ENCODE results near the gene DPEP3. TPM values are rescaled to one million over a fixed set of nuclear protein-coding genes. Genes with fewer than 3 reads are reported as not detected.
A peak's percentile ranks its signal among the peaks of the same experiment; 100 is the strongest.

The DPEP3 gene
- total RNA-seq, 2 experiments from 2014 or later, result 0.54 to 0.64 TPM

DNA sequence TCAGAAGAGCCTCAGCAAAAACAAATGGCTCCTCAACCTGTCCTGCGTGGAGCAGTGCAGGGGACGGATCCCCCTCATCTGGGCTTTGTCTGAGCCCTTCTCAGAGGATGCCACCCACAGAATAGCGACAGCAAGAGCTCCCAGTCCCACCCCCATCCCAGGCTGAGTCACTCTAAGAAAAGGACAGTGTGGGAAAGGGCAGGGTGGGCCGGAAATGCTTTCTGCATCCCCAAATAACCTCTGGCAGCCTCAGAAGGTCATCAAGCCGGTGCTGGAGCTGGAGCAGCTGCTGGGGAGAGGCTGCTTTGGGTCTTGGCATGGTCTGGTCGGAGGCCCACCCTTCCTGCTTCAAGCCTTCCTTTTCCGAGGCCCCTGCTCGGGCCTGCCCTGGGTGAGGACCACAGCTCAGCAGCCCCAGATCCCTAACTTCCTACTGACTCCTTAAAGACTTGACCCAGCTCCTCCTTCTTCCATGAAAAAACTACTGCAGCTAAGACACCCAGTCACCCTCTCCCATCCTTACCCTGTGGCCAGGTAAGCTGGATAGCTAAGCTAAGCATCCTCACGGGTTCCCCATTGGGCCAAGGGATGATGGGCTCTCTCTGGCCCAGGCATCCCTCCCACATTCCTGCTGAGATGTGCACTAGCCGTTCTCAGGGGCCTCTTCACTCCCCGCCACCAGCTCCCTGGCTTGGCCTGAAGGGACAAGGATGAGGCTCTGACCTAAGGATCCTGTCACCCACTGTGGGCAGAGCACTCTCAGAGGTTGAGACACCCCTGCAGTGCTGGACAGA lies 20.6 kb downstream of the DPEP3 start:
- Mint-ChIP-seq H3K27ac (peak overlapping the region; percentile 45), H3K36me3 (peaks cover 12% of the 10 kb centered on the region), H3K4me3 (no peak overlapping the region), H3K9me3 (no peaks in the 10 kb centered on the region), H3K4me1 (no peaks in the 10 kb centered on the region), H3K27me3 (no peaks in the 10 kb centered on the region)
- ATAC-seq (ENCODE audit: low read depth), result no peak
- no peak for DNase-seq
- POLR2A ChIA-PET, result interaction anchor here (0.5 to 1.4 kb wide), 4 partner anchors 8 to 44 kb away, joined by 3 to 4 read pairs (median 3); no protein-coding TSS in a partner anchor

DNA sequence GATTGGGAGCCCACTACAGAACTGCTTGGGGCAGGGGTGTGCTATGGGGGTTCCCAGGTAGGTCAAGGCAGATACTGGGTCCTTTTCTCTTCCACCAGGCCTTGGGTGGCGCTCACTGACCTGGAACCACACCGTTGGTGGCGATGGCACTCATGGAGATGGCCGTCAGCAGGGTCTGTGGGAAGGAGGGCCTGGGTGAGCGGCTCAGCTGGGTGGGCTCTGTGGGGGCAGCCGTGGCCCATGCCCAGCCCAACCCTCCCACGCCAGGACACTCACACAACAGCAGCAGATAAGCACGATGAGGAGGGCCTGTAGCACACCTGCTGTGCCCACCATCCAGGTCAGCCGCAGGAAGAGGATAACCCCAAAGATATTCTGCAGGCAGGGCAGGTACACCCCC lies 22.7 kb downstream of the DPEP3 start:
- POLR2A ChIA-PET, result no interaction called here
- peaks cover 6% of the 10 kb centered on the region for H3K36me3 Mint-ChIP-seq
- H3K9me3 Mint-ChIP-seq, result no peaks in the 10 kb centered on the region
- no peak for DNase-seq
- H3K4me3 Mint-ChIP-seq, result no peak overlapping the region
- no peak overlapping the region for H3K27ac Mint-ChIP-seq
- H3K4me1 Mint-ChIP-seq, result no peaks in the 10 kb centered on the region
- no peak for ATAC-seq (ENCODE audit: low read depth)
- no peaks in the 10 kb centered on the region for H3K27me3 Mint-ChIP-seq

DNA sequence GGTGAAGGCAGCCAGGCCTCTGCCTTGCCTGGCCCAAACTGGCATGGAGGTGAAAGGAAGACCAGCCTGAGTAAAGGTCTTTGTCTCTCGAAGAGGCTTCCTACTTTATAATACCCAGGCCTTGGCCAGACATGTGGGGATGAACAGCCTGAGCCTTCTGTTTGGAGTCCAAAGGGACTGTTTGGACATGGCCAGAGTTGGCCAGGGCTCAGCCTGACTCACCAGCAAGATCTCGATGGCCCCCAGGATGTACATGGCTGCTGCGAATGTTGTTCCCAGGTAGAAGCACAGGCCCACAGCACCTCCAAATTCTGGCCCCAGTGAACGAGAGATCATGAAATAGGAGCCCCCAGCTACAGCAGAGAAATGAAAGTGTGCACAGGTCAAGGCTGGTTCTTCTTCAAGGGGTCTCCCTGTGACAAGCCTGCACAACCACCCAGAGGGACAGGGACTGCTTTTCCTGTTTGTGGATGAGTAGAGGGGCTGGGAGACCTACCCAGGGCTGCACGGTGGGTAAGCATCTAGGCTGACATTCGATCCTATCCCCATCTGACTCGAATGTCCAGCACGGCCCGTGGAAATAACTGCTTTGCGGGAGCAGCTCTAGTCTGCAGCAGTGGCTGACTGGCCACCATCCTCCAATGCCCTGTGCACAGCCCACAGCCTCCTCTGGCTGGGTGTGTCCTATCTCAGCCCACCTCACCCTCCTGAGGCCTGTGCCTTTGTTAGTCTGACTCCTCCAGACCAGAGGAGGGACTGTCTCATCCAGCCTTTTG lies 25.7 kb downstream of the DPEP3 start:
- ATAC-seq (ENCODE audit: low read depth) (no peak), DNase-seq (no peak)
- Mint-ChIP-seq H3K27ac (no peak overlapping the region), H3K4me3 (no peak overlapping the region), H3K27me3 (no peaks in the 10 kb centered on the region), H3K4me1 (peaks cover 1% of the 10 kb centered on the region), H3K36me3 (peaks cover 7% of the 10 kb centered on the region), H3K9me3 (no peaks in the 10 kb centered on the region)
- POLR2A ChIA-PET, result interaction anchor here (0.7 kb wide), 1 partner anchor 85 kb away, joined by 3 read pairs; no protein-coding TSS in a partner anchor

DNA sequence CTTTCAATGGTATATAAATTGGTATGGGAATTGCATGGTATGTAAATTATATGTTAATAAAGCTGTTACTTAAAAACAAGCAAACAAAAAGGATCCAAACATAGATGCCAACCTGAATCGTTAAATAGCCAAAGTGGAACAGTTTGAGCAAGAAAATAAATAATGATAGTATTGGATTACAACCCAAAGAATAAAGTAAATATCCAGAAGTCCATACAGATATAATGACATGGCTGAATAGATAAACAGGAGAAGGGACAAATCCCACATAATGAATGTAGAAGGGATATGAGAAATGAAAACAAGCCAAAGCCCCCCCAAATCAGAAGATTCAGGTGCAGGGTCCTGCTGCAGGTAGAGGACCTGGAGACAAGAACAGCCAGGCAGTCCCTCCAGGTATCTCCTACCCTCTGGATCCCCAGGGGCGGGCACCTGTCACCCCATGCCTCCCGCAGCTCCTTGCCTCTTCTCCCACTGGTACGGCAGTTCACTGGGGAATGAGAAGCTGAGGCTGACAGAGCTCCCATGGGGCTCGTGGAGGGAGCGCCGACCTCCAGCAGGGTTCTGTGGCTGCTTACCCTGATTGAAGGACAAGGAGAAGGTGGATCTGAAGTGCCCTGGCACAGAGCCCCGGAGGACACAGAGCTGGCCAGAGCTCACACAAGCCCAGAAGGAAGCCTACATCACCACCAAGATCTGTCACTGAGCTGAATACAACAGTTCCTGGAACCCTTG lies 26.5 kb downstream of the DPEP3 start:
- Mint-ChIP-seq H3K4me3 (no peak overlapping the region), H3K4me1 (peaks cover 1% of the 10 kb centered on the region), H3K9me3 (no peaks in the 10 kb centered on the region), H3K27ac (no peak overlapping the region), H3K36me3 (peaks cover 7% of the 10 kb centered on the region), H3K27me3 (no peaks in the 10 kb centered on the region)
- no peak for DNase-seq
- no peak for ATAC-seq (ENCODE audit: low read depth)
- POLR2A ChIA-PET, result no interaction called here

DNA sequence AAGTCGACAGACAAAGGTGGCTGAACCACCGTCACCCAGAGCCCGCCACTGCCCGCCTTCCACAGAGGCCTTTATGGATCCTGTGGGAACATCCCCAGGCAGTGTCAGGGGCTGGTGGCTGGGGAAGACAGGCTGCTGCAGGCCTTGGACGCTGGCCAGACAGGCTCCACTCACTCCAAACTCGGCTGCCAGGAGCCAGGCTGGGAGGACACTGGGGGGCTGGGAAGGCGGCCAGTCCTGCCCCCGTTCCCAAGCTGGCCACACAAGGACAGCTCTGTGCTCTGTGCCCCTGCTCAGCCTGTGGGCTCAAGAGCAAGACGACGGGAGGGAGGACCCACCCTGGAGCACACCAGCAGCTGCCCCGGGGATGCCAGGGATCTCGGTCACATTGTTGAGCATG lies 28.8 kb downstream of the DPEP3 start:
- Mint-ChIP-seq H3K27me3 (no peaks in the 10 kb centered on the region), H3K9me3 (no peaks in the 10 kb centered on the region), H3K4me1 (peaks cover 1% of the 10 kb centered on the region), H3K36me3 (peaks cover 7% of the 10 kb centered on the region), H3K27ac (no peak overlapping the region), H3K4me3 (no peak overlapping the region)
- DNase-seq, result no peak
- ATAC-seq (ENCODE audit: low read depth), result no peak
- POLR2A ChIA-PET, result interaction anchor here (1.0 to 1.8 kb wide), 3 partner anchors 9 to 17 kb away, joined by 3 to 5 read pairs (median 4); partner anchors contain the start of gene SLC12A4

DNA sequence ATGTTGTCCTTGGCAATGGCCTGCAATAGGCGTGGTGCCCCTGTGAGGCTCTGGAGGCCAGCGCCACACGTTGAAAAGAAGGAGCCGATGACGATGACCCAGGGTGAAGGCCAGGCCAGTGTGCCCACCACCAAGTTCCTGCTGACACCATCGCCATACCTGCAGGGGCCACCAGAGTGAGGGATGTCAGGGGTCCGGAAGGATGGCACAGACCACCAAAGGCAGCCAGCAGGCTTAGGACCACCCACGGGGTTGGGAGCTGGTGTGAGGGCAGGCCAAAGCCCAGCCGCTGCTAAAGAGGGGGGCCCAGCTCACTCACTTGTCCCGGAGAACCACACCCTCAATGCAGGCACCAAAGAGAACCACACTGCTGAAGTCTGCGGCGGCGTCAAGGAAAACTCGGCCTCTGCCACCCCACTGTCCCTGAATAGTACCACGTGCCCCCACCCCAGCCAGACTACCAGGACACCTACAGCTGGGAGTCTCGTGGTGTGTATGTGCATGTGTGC lies 29.9 kb downstream of the DPEP3 start:
- Mint-ChIP-seq H3K27me3 (no peaks in the 10 kb centered on the region), H3K27ac (no peak overlapping the region), H3K4me3 (no peak overlapping the region), H3K36me3 (peaks cover 9% of the 10 kb centered on the region), H3K9me3 (no peaks in the 10 kb centered on the region), H3K4me1 (peaks cover 3% of the 10 kb centered on the region)
- no peak for ATAC-seq (ENCODE audit: low read depth)
- DNase-seq, result no peak
- POLR2A ChIA-PET, result interaction anchor here (1.3 to 2.5 kb wide), 4 partner anchors 10 to 18 kb away, joined by 3 to 9 read pairs (median 4); partner anchors contain the start of genes PSMB10 and SLC12A4

DNA sequence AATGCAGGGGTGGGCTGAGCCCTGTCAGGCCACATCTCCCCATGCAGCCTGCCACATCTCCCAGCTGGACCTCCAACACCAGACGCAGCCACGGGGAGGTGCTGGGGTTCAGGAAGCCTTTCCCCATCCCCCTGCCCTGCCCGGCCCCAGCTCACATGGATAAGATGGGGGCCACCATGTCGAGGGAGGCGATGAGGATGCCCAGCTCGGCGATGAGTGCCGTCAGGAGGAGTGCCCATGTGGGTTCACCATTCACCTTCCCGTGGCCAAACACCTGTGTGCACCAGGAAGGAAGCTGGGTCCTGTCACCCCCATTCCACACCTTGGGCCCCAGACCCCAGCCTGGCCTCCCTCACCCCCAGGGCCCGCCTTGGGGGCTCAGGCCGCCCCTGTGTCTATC lies 30.7 kb downstream of the DPEP3 start:
- no peaks in the 10 kb centered on the region for H3K9me3 Mint-ChIP-seq
- no peak overlapping the region for H3K4me3 Mint-ChIP-seq
- POLR2A ChIA-PET, result interaction anchor here (0.7 to 2.5 kb wide), 4 partner anchors 9 to 14 kb away, joined by 3 to 9 read pairs (median 3); partner anchors contain the start of gene PSMB10
- no peak overlapping the region for H3K27ac Mint-ChIP-seq
- ATAC-seq (ENCODE audit: low read depth), result no peak
- DNase-seq, result no peak
- H3K27me3 Mint-ChIP-seq, result no peaks in the 10 kb centered on the region
- peaks cover 3% of the 10 kb centered on the region for H3K4me1 Mint-ChIP-seq
- peaks cover 9% of the 10 kb centered on the region for H3K36me3 Mint-ChIP-seq

DNA sequence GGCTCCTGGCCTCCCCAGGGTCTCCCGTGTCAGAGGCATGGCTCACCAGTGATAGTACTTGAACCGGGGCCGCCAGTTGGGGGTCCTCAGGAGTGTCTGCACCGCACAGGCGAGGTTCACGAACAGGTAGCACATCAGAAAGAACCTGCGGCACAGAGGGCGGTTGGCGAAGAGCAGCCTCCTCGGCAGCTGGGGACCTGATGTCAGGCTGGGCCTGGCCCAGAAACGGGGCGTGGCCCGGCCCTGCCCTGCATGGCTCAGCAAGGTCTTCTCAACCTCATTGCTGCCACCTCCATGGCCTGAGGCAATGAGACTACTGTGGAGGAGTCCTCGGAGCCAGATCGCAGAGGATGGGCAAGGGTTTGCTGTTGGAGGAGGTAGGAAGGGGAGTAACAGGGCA lies 32.3 kb downstream of the DPEP3 start:
- peak overlapping the region; percentile 54 for H3K27ac Mint-ChIP-seq
- H3K9me3 Mint-ChIP-seq, result no peaks in the 10 kb centered on the region
- H3K27me3 Mint-ChIP-seq, result no peaks in the 10 kb centered on the region
- no peak overlapping the region for H3K4me3 Mint-ChIP-seq
- POLR2A ChIA-PET, result interaction anchor here (2.5 kb wide), 1 partner anchor 12 kb away, joined by 9 read pairs; the partner anchor contains the start of gene PSMB10
- DNase-seq (no peak), ATAC-seq (ENCODE audit: low read depth) (no peak)
- H3K4me1 Mint-ChIP-seq, result peaks cover 3% of the 10 kb centered on the region
- peaks cover 9% of the 10 kb centered on the region for H3K36me3 Mint-ChIP-seq

DNA sequence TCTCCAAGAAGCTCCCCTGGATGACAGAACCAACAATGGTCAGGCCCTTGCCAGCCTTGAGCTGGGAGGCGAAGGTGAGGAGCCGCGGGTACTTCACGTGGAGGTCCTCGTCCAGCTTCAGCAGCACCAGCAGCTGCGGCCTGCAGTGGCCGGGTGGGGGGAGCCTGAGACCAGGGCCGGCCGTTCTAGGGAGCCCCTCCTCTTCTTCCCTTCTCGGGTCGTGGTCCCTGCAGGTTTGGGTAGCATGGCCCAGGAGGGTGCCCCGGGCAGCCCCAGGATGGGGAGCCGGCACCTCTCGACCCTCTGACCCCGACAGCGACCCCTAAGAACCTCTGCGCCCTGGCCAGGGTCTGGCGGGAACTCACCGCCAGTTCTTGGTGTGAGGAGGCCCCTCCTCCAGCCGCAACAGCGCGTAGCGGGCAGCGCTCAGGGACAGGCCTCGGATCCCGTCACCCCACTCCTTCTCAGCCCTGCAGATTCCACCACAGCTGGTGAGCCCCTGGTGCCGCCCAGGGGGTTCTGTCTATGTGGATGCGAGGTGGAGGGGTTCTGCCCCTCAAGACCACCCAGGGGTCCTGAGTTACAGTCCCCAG lies 33.2 kb downstream of the DPEP3 start:
- POLR2A ChIA-PET, result interaction anchor here (0.8 to 1.5 kb wide), 3 partner anchors 12 to 76 kb away, joined by 3 to 14 read pairs (median 4); partner anchors contain the start of genes DDX28, DUS2 and PSMB10
- Mint-ChIP-seq H3K27ac (no peak overlapping the region), H3K4me1 (peaks cover 4% of the 10 kb centered on the region), H3K27me3 (no peaks in the 10 kb centered on the region), H3K36me3 (peaks cover 9% of the 10 kb centered on the region), H3K9me3 (no peaks in the 10 kb centered on the region), H3K4me3 (no peak overlapping the region)
- DNase-seq (no peak), ATAC-seq (ENCODE audit: low read depth) (no peak)

DNA sequence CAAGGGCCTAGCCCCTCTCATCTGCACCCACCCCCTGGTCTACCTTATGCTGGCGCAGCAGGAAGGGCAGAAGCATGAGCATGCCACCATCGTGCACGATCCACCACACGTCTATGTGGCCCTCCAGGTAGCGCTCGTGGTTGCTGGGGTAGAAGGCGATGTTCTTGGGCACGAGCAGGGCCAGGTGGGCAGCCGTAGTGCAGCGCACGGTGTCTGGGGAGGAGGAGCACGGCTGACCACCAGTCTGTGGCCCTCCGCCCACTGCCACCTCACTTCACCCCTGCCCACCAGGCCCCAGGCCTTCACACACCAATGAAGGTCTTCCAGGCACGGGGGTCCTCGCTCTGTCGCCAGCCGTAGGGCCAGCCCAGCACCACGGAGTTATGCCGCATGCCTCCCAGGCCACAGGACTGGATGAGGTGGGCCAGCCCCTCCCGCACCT lies 34.1 kb downstream of the DPEP3 start:
- Mint-ChIP-seq H3K4me1 (peaks cover 11% of the 10 kb centered on the region), H3K27me3 (no peaks in the 10 kb centered on the region), H3K9me3 (no peaks in the 10 kb centered on the region), H3K27ac (peak overlapping the region; percentile 54), H3K4me3 (no peak overlapping the region), H3K36me3 (peaks cover 10% of the 10 kb centered on the region)
- ATAC-seq (ENCODE audit: low read depth) (no peak), DNase-seq (no peak)
- POLR2A ChIA-PET, result interaction anchor here (0.8 to 1.5 kb wide), 3 partner anchors 11 to 77 kb away, joined by 3 to 14 read pairs (median 4); partner anchors contain the start of genes DDX28, DUS2 and PSMB10

DNA sequence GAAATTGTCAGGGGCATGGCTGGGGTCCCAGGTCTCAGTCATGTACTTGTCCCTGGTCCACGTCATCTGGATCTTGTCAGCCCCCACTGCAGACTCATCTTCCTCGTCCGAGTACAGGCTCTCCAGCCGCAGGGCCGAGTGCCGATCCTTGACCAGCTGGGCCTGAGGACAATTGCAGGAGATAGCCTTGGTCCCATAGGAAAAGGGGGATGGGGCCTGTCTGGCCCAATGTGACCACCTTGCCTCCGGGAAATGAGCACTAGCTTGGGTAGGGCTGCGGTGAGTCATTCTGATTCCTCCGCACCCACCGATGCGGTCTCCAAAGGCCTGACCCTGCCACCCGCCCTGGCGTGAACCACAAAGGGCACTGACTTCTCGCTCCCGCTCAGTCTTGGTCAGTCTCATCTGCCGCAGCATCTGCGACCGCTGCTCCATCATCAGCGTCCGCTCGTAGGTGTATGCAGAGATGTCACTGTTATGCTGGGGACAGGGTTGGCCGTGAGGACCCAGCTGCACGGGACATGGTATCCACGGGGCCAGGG lies 34.8 kb downstream of the DPEP3 start:
- DNase-seq, result no peak
- peaks cover 10% of the 10 kb centered on the region for H3K36me3 Mint-ChIP-seq
- no peak overlapping the region for H3K27ac Mint-ChIP-seq
- H3K4me1 Mint-ChIP-seq, result peaks cover 14% of the 10 kb centered on the region
- H3K27me3 Mint-ChIP-seq, result no peaks in the 10 kb centered on the region
- no peaks in the 10 kb centered on the region for H3K9me3 Mint-ChIP-seq
- H3K4me3 Mint-ChIP-seq, result no peak overlapping the region
- POLR2A ChIA-PET, result interaction anchor here (0.8 to 1.3 kb wide), 2 partner anchors 10 to 78 kb away, joined by 4 read pairs; partner anchors contain the start of genes DDX28 and DUS2
- no peak for ATAC-seq (ENCODE audit: low read depth)

All from activated naive CD8-positive, alpha-beta T cell treated with anti-CD3 and anti-CD28 coated beads, Interleukin-2, amount 10 ng/mL, durations not matched to agents 7 days and 5 days (primary cell).